Fibroblast of skin of left quadriceps (primary cell): ENCODE results near the gene AKAP13.
"Not testable (repeated sequence)": the region's sequence is repeated elsewhere in the genome, so short reads cannot be mapped to it uniquely, and the experiment has no call there.

Source experiments
- DNase-seq, 2 experiments: peaks; one replicate each; pipeline ENCODE4 v3.0.0-alpha.2; 2013; ENCODE audit warnings: low read depth in 2 of 2

Gene AKAP13

DNA sequence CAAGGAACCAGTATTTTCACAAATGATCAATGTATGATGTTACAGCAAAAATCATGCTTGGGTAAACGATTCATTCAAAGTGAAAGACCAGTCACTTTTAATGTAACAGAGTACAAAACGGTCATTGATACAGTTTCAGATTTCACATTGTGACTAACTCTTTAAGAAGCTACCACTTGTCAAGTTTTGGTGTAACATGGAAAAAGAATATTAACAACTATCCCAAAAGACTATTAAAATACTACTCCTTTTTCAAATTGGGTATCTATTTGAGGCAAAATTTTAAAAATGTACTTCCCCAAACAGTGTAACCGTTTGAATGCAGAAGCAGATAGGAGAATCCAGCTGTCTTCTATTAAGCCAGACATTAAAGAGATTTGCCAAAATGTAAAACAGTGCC, 31.7 kb downstream of the AKAP13 start:
- DNase-seq = no peak

DNA sequence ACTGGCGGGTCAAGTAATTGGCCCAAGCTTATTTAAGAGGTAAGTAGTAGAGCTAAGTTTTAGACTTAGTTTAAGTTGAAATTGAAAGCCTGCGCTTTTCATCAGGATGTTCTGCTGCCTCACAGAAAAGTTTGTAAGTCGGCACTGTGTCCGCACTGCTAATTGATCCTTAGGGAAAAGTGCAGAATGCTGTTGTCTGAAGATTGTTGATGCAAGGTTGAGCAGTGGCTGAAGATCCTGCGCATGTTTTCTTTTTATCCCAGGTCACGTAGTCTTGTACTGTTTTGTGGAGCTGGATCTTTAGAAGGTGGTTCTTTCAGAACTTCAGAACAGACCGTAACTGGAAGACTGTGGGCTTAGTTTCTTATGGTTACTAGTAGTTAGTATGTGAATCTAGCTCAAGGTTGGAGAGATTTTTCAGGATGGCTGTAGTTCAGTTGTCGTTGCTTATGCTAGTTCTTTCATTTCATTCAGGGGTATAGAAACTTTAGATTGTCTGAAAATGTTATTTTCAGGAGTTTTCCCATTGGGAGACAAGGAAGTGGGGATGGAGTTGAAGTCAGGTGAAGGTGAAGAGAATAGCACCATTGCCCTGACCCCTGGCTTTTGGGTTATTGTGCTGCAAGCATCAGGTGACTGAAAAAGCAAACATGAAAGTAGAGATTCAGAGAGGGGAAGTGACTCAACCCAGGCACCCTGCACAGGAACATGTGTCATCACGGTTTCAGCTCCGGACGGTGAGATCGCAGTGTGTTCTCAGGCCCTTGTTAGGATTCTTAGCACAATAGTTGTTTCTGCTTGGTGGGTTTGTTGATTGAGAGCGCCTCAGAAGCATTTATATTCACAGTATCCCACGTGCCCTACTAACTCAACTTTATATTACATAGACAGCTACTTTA, 32.8 kb downstream of the AKAP13 start:
- DNase-seq = no peak

DNA sequence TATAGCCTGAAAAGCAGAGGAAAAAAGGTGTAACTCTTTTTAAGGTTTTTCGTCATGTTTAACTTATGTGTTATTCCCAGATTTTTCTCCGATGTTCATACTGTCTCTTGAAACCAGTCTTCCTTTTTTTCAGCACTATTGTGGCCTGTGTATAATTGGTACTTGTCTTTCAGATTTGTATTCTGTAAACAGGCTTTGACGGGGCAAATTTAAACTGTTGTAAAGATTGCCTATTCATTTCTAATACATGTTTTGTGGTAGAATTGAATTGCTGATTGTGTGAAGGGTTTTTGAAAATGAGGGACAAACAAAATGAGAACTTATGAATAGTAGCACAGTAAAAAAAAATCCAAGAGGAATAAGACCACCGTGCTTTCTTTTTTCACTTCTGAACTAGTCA, 33.6 kb downstream of the AKAP13 start:
- no peak for DNase-seq

DNA sequence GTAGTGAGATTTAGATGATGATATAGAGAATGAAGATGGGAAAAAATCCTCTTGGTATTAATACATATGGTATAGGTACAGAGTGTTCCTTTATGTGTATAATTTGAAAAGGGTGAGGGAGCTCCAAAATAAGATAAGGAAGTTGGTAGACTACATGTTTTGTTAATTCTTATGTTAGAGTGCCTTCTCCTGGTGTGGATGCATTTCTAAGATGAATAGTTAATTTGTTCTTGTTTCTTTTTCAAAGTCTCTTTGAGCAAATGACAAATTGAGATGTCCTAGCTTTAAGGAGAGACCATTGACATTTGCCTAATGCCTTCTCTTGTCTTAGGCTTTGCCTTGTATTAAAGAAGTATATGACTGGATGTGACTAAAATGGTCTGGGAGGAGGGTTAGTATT, 34.1 kb downstream of the AKAP13 start:
- DNase-seq = no peak

DNA sequence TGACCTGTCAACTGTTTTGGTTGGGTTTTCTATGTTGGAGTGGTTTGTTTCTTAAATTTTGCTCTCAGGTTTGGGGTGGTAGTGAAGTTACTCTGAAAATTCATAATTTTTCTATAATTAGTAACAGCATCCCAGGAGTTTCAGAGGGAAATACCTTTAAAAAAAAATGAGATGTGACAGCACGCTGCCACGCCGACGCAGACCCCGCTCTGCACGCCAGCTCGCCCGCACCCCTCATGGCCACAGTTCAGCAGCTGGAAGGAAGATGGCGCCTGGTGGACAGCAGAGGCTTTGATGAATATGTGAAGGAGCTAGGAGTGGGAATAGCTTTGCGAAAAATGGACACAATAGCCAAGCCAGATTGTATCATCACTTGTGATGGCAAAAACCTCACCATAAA, 34.6 kb downstream of the AKAP13 start:
- no peak for DNase-seq

DNA sequence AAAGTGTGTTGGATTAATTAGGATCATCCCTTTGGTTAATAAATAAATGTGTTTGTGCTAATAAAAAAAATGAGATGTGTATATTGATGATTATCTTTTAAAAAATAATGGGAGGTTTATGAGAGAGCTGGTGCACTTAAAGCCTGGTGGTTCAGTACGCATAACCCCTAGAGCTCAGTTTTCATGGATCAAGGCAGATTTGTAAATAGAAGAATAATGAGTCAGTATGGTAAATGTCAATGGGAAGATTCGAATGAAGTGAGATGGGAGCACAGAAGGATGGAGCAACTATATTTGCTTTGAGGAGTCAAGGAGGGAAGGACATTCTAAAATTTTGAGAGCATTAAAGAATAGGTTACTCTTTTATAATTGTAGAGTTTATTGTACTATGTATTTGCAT, 35.4 kb downstream of the AKAP13 start:
- no peak for DNase-seq

DNA sequence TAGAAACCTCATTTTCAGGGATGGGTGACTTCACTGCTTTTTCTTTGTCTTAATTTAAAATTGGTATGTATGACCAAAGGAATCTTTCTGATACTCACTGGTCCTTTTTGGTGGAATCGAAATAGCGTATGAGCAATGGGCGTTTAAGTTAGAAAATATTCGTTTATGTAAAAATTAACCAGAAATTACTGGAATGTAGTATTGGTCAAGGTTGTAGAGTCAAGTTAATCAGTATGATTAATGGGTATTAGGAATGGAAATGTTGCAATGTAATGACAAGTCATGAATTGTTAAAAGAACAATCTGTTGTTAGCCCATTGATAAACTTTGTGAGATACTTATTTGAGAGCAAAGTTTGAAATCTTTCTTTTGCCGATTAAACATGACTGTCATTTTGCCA, 36.9 kb downstream of the AKAP13 start:
- no peak for DNase-seq

DNA sequence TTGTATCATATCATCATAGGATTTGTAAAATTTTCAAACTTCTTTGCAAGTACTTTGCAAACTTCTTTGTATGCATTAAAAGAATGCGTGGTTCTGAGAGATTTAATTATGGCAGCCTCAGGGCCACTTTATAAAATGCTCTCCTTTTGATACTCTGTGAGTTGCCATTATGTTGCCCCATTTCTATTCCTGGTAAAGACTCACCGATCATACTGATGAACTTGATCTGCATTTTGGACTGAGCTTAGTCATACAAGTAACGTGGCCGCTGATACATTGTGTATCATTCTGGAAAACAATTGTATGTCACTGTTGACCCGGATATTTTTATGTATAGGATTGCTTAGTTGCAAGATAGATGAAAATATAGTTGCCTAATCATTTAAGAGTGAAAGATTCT, 38.8 kb downstream of the AKAP13 start:
- no peak for DNase-seq

DNA sequence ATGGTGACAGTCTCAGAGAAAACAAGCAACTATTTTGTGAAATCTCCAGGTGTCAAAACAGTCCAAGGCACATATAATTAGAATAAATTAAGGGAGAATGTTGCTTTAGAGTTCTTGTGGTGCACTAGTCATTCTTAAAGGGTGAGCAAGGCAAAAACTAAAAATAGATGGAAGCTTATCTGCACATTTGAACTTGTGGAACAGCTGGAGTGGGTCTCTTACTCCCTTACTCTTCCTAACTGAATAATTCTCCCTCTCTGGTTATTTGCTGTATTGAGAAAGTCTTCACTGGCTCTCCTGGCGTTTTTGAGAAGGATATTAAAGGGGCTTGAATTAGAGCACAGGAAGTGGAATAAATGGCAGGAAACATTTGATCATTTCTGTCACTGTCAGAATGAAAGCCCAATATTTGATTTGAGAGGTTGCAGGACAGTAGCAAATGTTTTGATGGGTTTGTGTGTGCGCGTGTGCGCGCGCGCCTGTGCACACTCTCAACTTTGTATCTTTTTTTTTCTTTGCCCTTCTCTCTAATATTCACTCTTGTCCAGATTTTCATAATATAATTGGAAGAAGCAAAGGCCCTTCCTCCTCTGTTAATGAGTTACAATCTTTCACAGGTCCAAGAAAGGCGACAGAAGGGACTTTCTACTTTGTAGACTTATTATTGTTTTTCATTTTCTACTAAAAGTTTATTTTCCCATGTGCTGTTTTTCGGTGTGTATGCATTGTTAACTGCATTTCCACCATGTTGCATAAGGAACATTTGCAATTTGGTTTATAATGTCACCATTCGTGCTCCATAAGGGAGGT, 40.9 kb downstream of the AKAP13 start:
- DNase-seq = no peak

DNA sequence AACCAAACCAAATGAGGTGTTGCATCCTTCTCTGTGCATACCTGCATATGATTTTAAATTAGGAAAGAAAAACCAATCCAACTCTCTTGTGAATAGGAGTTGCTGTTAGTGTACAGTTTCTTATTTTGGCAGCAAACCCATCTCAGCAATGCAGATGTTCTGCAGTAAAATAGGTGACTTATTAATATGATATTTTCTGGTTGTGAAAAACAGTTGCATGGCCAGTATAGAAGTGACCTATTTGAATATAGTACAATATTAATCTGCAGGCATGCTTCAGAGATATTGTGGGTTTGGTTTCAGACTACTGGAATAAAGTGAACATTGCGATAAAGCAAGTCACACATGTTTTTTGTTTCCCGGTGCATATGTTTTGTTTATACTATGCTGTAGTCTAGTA, 42.2 kb downstream of the AKAP13 start:
- DNase-seq = no peak

DNA sequence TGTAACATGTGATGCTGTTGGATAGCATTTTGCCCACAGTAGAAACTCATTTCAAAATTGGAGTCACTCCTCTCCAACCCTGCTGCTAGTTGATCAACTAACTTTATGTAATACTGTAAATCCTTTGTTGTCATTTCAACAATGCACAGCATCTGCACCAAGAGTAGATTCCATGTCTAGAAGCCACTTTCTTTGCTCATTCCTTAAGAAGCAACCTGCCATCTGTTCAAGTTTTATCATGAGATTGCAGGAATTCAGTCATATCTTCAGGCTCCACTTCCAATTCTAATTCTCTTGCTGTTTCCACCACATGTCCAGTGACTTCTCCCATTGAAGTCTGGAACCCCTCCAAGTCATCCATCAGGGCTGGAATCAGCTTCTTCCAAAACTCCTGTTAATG, 42.9 kb downstream of the AKAP13 start:
- no peak for DNase-seq

DNA sequence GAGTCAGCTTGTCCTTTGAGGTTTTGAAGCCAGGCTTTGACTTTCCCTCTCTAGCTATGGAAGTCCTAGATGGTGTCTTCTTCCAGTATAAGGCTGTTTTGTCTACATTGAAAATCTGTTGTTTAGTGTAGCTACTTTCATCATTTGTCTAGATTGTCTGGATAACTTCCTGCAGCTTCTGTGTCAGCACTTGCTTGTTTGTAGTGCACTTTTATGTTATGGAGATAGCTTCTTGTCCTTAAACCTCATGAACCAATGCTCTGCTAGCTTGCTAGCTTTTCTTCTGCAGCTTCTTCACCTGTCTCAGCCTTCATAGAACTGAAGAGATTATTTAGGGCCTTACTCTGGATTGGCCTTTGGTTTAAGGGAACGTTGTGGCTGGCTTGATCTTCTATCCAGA, 43.8 kb downstream of the AKAP13 start:
- DNase-seq = no peak

DNA sequence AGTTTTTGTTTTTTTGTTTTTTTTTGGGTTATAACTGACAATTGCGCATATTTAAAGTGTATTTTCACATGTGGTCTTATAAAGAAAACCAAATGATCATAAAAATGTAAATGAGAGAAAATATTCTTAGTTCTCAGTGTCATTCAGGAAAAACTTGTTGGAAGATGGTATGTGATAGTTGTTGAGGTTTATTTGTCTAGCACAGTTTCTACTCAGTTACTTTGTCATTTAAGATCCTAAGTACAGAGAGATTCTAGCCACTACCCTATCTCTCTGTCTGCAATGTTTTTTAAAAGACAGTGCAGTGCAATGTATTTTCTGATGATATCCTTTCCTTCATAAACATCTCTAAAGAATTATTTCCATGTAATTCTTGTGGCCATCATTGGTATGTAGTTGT, 46.1 kb downstream of the AKAP13 start:
- no peak for DNase-seq

DNA sequence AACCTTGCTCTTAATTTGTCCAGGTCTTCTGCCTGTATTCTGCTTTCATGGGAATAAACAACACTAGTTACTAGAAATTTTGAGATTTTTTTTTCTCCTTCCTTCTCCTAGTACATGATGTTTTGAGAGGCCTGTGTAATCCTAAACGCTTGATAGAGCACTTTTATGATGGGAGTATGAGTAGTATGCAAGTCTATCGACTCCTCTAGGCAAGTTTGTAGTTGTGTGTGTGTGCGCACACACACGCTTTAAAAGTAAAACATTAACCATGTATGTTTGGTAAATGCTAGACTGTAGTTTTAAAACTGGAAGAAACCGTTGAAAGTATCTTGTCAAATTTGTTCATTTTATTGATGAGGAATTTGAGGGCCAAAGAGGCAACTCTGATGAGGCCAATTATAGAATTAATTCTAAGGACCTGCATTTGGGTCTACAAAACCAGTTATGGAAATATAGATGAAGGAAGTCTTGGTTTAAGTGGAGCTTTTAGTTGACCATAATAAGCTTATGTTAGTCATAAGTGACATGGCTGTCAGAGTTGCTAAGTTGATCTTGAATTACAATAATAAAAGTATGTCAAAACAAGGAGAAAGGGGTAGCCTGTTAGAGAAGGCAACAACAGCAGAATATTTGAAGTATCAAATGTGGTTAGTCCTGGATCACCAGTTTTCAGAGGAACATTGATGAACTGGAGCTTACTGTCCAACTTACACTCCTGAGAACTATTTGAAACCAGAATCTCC, 47.1 kb downstream of the AKAP13 start:
- DNase-seq = no peak

DNA sequence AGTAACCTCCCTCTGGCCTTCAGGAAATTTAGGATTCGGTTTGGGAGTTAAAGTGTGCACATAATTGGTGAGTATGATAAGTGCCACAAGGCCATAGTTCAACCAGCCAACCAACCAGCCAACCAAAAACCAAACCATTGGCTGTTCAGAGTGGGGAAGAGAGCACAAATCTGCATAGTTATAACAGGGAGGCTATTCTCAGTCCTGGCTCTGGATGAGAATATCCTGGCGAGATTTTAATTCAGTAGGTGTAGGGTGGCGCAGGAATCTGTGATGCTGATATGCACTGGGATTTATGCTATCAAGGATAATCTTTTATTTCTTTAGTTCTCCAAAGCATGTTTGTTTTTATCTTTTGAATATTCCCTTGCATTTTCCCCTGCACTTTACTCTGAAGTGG, 49.1 kb downstream of the AKAP13 start:
- no peak for DNase-seq

DNA sequence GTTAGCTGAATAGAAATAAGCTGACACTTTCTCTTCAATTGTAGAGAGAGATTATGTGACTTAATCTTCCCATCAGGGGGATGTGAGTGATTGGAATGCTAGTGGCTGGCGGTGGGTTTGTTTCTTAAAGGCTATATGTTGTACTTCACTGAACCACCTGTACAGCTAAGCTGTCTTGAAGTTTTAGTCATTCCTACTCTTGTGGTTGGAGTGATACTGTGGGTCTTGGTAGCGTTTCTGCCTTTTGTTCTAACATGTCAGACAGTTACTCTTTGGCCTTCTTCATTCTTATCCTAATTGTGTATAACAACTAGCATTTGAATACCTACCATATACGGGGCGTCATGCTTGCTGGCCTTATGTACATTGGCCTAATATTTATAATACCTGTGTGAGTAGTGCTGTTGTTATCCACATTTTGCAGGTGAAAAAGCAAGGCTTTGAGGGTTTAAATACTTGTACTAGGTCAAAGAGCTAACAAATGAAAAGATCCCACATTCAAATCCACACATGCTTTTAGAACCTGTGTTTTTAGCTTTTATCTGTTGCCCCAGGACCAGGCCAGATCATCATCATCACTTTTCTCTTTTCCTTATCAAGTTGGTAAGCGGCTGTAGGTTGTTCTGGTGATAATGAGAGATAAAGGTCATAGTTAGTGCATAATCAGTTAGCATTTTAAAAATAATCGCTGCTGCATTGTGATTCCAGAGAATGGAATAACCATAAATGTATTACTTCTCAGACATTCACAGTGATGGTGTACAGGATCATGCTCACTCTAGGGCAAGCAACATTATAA, 50.2 kb downstream of the AKAP13 start:
- no peak for DNase-seq

DNA sequence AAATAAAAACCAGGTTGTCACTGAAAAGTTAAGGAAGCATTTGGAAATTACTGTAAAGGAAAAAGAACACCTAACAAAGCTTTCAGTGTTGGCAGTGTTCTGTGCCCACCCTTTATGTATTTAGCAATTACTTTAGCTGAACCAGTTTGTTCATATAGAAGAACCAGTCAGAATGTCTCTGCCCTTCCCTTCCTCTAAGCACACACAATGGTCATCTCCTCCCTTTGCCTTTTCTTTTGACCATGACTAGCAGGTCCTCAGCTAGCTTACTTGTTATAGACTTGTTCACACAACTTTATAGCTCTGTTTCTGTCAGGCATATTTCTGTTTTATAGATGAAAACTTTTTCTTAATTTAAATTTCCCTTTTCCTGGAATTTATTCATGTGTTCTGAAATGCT, 59.6 kb downstream of the AKAP13 start:
- DNase-seq = no peak

DNA sequence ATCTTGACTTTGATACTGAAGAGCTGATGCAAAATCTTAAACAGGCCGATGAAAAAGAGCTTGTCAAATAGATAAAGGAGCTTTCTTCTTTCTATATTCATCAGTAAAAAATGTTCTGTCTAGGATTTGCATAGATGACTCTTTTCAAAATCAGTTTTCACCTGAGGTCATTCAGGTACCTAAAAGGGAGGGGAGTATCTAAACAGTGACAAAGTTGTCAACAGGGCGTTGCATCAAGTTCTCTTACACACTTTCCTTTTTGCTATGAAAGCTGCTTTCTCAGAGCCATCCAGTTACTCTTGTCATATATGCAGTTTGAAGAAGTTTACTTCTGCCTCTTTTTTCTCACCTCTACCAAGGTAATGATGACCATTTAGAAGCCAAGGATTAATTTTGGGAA, 60.0 kb downstream of the AKAP13 start:
- no peak for DNase-seq

DNA sequence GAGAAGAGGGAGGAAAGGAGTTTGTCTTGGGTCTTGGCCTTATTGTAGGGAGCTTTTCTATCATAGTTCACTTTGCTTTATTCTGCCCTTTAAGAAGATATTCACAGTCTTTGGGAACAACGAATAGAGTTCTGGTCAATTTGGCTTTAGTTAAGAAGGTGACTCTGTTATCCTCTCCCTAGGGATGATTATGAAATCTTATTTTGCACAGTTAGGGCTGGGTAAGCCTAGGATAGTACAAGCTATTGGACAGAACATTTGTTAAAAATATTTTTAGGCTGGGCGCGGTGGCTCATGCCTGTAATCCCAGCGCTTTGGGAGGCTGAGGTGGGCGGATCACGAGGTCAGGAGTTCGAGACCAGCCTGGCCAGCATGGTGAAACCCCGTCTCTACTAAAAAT, 61.5 kb downstream of the AKAP13 start:
- not testable (repeated sequence) for DNase-seq

DNA sequence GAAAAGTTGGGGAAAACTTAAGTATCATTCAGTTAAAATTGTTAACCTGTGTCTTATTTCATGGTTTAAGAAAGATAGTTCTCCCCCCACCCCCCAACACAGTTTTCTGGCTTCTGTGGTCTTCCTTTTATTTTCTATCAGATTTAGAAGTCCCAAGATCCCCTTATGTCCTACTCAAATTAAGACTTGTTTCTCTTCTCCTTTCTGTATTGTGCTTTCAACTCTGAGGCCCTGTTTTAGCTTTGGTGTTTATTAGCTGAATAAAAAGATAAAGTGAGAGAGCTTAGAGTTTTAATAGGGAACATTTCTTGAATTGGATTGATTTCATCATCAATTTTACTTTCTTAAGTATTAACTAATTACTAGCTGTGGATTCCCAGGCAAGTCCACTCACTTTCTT, 62.6 kb downstream of the AKAP13 start:
- DNase-seq = no peak

DNA sequence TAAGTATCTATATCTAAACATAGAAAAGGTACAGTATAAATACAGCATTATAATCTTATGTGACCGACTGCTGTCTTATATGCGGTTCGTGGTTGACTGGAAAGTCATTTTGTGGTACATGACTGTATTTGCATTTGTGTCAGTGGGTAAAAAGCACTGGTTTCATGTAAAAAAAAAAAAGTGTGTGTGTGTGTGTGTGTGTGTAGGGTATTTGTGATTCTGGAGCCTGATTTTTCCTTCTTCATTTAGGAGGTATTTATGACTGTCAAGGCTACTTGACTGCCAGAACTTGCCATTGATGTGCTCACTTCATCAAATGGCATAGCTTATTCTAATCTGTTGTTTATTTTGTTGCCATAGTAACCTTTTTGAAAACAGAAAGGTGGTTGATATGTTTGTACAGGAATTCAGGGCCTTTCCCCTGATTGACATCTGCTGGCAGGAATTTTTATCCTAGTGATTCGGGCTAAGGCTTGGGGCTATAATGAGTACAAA, 63.2 kb downstream of the AKAP13 start:
- DNase-seq = no peak
